CD4-positive, alpha-beta memory T cell (primary cell): ENCODE data around the gene VTI1A. TPM values are rescaled to one million over a fixed set of nuclear protein-coding genes. Genes with fewer than 3 reads are reported as not detected.

Experiments
- CTCF ChIA-PET: fragments of 350-600 bp; sonication (Branson Sonifier 250); formaldehyde crosslinking; loops from one replicate; lab custom pipeline; 2021; ENCODE audit warnings: inconsistent platforms; ENCODE audit not compliant: partially characterized antibody; lab: Charles Lee
- POLR2A ChIA-PET: fragments of 350-600 bp; sonication (Branson Sonifier 250); formaldehyde crosslinking; loops from one replicate; lab custom pipeline; 2021; ENCODE audit not compliant: partially characterized antibody; lab: Charles Lee
- DNase-seq, 5 donors: peaks; one replicate each; pipeline versions ENCODE4 v3.0.0 to v3.0.0-alpha.2; 2020 to 2022; ENCODE audit warnings: mixed read lengths in 1 of 5
- H3K27ac ChIP-seq: one replicate; pipeline ENCODE4 v1.7.0; 2013; ENCODE audit warnings: low read depth, low read length
- H3K27me3 ChIP-seq: 2 replicates; pipeline ENCODE4 v1.7.0; 2013; ENCODE audit warnings: mild to moderate bottlenecking, low read length, moderate library complexity; ENCODE audit not compliant: insufficient read depth
- H3K36me3 ChIP-seq: 2 replicates; pipeline ENCODE4 v1.7.0; 2013; ENCODE audit warnings: mild to moderate bottlenecking, low read length, moderate library complexity; ENCODE audit not compliant: insufficient read depth
- H3K4me1 ChIP-seq: 2 replicates; pipeline ENCODE4 v1.7.0; 2013; ENCODE audit warnings: mild to moderate bottlenecking, low read length, moderate library complexity; ENCODE audit not compliant: insufficient read depth
- H3K4me3 ChIP-seq, 2 donors: one replicate each; pipeline ENCODE4 v1.7.0; 2013; ENCODE audit warnings: low read length in 2 of 2, mild to moderate bottlenecking in 1 of 2
- H3K9me3 ChIP-seq, 2 donors: one replicate each; pipeline ENCODE4 v1.7.0; 2013; ENCODE audit warnings: low read length in 2 of 2, control low read depth in 1 of 2; ENCODE audit not compliant: control insufficient read depth in 1 of 2
- H3K27ac Mint-ChIP-seq, 7 donors: one replicate each; pipeline ENCODE4 v1.8.0; 2020 to 2021; ENCODE audit warnings: mixed read lengths in 7 of 7, mild to moderate bottlenecking in 6 of 7, inconsistent platforms in 3 of 7, moderate library complexity in 3 of 7
- H3K27me3 Mint-ChIP-seq, 2 donors: one replicate each; pipeline ENCODE4 v1.8.0; 2020 to 2021; ENCODE audit warnings: mixed read lengths in 2 of 2
- H3K36me3 Mint-ChIP-seq, 2 donors: one replicate each; pipeline ENCODE4 v1.8.0; 2020 to 2021; ENCODE audit warnings: mixed read lengths in 2 of 2, inconsistent platforms in 1 of 2, mild to moderate bottlenecking in 1 of 2
- H3K4me1 Mint-ChIP-seq, 4 donors: one replicate each; pipeline ENCODE4 v1.8.0; 2020 to 2021; ENCODE audit warnings: mixed read lengths in 4 of 4, mild to moderate bottlenecking in 1 of 4
- H3K4me3 Mint-ChIP-seq, 8 donors: one replicate each; pipeline ENCODE4 v1.8.0; 2020 to 2021; ENCODE audit warnings: mixed read lengths in 8 of 8, mild to moderate bottlenecking in 7 of 8, moderate library complexity in 6 of 8, inconsistent platforms in 3 of 8
- H3K9me3 Mint-ChIP-seq, 8 donors: one replicate each; pipeline ENCODE4 v1.8.0; 2020 to 2021; ENCODE audit warnings: mixed read lengths in 8 of 8, mild to moderate bottlenecking in 5 of 8, inconsistent platforms in 3 of 8, moderate library complexity in 1 of 8
- intact Hi-C: fragments of 100-400 bp; cut with micrococcal nuclease; formaldehyde crosslinking; loops from one replicate; pipeline ENCODE4 v1.15.1; 2023
- polyA plus RNA-seq, 2 donors: library from polyadenylated mRNA; unstranded; fragments of 300-500 nt; fragmentation: Illumina TruSeq; gene quantifications; one replicate each; pipeline ENCODE4 v1.2.3, GENCODE V29; 2021
- total RNA-seq, 2 experiments: library from RNA; stranded (reverse); gene quantifications; one replicate each; pipeline ENCODE4 v1.2.3, GENCODE V29; 2021

The VTI1A gene
- total and polyA plus RNA-seq, 4 experiments from 2014 or later = 24.4 to 48.5 (median 40.0) TPM

DNA sequence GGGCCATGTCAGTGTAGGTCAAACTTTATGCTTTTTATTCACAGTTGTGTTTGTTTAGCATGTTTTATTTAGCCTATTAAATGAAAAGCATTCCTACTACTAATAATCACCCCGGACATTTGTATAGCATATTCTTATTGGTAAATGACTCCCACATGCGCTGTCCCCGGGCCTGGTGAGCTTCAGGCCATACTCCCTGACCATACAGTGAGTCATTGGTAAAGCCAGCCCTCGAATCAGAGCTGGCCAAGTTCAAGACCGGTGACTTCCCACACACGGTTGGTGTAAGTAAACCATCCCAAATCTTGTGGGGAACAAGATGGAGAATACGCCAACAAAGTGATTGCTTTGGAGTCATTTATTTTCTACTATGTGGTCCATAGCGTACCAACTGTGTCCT is 264.4 kb downstream of the VTI1A start:
- H3K27me3 ChIP-seq = no peaks in the 10 kb centered on the region
- CTCF ChIA-PET = interaction anchor here (2.7 kb wide), 1 partner anchor 11 kb away, joined by 12 read pairs; no protein-coding TSS in a partner anchor
- no peak overlapping the region for H3K27ac ChIP-seq
- Mint-ChIP-seq H3K4me3 (no peak overlapping the region), H3K4me1 (no peaks in the 10 kb centered on the region), H3K36me3 (peaks cover 22 to 49% of the 10 kb centered on the region in 2 donors), H3K27me3 (no peaks in the 10 kb centered on the region), H3K9me3 (peaks cover 0 to 2% (median 0%) of the 10 kb centered on the region in 8 donors), H3K27ac (no peak overlapping the region)
- no peaks in the 10 kb centered on the region for H3K4me1 ChIP-seq
- H3K4me3 ChIP-seq = no peak overlapping the region
- POLR2A ChIA-PET = no interaction called here
- no peak for DNase-seq
- no peaks in the 10 kb centered on the region for H3K36me3 ChIP-seq
- H3K9me3 ChIP-seq = no peaks in the 10 kb centered on the region
- intact Hi-C loops = no loop called here

DNA sequence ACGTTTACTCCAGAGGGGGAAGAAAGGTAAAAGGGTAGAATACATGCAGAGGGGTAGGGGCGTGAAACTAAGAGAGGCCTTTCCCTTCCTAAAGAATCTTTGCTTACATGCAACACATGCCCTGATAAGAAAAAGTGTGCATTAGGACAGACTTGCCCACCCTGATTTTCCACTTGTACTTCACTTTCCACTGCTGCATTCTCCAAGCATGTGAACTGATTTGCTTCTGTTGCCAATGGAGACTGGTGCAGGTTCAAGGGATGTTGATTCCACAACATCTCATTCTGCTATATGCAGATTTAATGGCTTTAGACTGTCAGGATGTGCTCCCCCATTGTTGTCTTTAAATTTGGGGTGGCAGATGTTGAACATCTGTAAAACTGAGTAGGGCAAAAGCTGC is 265.5 kb downstream of the VTI1A start:
- H3K27ac Mint-ChIP-seq = no peak overlapping the region

DNA sequence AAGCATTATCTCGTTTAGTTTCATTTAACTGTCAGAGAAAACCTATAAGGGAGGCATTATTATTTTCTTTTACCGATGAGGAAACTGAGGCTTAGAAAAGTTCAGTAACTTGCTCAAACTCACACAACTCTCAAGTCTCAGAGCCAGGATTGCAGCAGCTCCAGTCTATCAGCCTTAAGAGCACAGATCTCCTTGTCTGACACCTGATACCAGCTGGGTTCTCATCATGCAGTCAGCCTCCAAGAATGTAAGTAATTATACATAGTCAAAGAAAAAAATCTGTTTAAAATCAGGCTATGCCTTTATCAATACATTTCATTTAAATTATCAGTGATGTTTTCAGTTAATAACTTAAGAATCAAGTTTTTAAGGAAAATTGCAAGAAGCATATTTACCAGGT is 266.4 kb downstream of the VTI1A start:
- POLR2A ChIA-PET = no interaction called here
- H3K27ac ChIP-seq = no peak overlapping the region
- H3K36me3 Mint-ChIP-seq = peaks cover 27 to 51% of the 10 kb centered on the region in 2 donors

More for the DNA sequence above, 265.5 kb downstream of the VTI1A start:
- peaks cover 0 to 1% (median 0%) of the 10 kb centered on the region in 4 donors for H3K4me1 Mint-ChIP-seq
- no peak for DNase-seq
- no peak overlapping the region for H3K4me3 ChIP-seq
- peaks cover 0 to 2% (median 0%) of the 10 kb centered on the region in 8 donors for H3K9me3 Mint-ChIP-seq
- H3K27me3 ChIP-seq = no peaks in the 10 kb centered on the region
- ChIA-PET CTCF (interaction anchor here (2.7 kb wide), 1 partner anchor 10 kb away, joined by 12 read pairs; no protein-coding TSS in a partner anchor), POLR2A (no interaction called here)
- H3K4me3 Mint-ChIP-seq = no peak overlapping the region
- H3K27ac ChIP-seq = no peak overlapping the region
- H3K27me3 Mint-ChIP-seq = no peaks in the 10 kb centered on the region
- no peaks in the 10 kb centered on the region for H3K9me3 ChIP-seq
- H3K4me1 ChIP-seq = no peaks in the 10 kb centered on the region
- peaks cover 24 to 46% of the 10 kb centered on the region in 2 donors for H3K36me3 Mint-ChIP-seq
- intact Hi-C loops = no loop called here
- H3K36me3 ChIP-seq = no peaks in the 10 kb centered on the region

DNA sequence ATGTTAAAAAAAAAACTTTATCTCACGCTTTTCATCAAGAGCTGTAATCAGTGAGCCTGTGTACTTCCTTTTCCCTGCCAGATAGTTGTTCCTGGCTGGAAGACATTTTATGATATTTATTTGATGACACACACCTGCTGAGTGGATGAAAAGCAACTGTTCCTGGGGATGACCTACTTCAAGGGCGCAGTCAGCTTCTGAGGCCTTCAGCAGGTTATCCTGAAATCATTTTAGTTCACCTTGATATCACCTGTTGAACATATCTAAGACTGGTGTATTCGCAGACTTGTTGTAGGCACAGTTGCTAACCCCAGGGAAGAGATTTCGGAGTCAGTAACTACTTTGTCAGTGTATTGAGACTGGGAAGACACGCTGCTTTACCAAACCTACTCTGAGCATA is 268.6 kb downstream of the VTI1A start:
- intact Hi-C loops = no loop called here
- Mint-ChIP-seq H3K27me3 (no peaks in the 10 kb centered on the region), H3K9me3 (no peaks in the 10 kb centered on the region), H3K4me3 (no peak overlapping the region), H3K4me1 (peaks cover 0 to 1% (median 0%) of the 10 kb centered on the region in 4 donors), H3K27ac (peak overlapping the region in 1 of 7 donors; percentile 25), H3K36me3 (peaks cover 27 to 43% of the 10 kb centered on the region in 2 donors)
- ChIA-PET POLR2A (no interaction called here), CTCF (no interaction called here)
- no peak overlapping the region for H3K27ac ChIP-seq
- H3K4me1 ChIP-seq = no peaks in the 10 kb centered on the region
- H3K9me3 ChIP-seq = no peaks in the 10 kb centered on the region
- H3K36me3 ChIP-seq = no peaks in the 10 kb centered on the region
- no peaks in the 10 kb centered on the region for H3K27me3 ChIP-seq
- no peak for DNase-seq
- H3K4me3 ChIP-seq = no peak overlapping the region

More for the DNA sequence above, 266.4 kb downstream of the VTI1A start:
- Mint-ChIP-seq H3K9me3 (peaks cover 0 to 2% (median 0%) of the 10 kb centered on the region in 8 donors), H3K4me1 (peaks cover 0 to 1% (median 0%) of the 10 kb centered on the region in 4 donors), H3K27me3 (no peaks in the 10 kb centered on the region), H3K27ac (no peak overlapping the region), H3K4me3 (no peak overlapping the region)
- no peaks in the 10 kb centered on the region for H3K9me3 ChIP-seq
- DNase-seq = no peak
- CTCF ChIA-PET = no interaction called here
- intact Hi-C loops = no loop called here
- no peaks in the 10 kb centered on the region for H3K4me1 ChIP-seq
- no peaks in the 10 kb centered on the region for H3K36me3 ChIP-seq
- no peak overlapping the region for H3K4me3 ChIP-seq
- H3K27me3 ChIP-seq = no peaks in the 10 kb centered on the region

DNA sequence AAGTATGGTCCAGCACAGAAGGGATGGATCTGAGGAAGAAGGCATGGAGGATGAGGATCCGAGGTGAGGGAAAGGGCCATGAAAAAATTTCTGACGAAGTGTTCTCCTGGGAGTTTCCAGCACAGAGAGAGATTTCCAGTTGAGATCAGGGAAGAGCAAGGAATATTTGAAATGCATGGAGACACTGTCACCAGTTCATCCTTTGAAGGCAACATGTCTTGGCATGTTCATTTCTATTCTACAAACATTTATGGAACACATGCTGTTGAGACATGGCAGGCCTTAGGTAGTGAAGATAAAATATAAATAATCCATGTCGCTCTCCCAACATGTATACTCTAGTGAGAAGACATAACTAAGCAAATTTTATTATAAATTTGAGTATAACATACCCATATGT is 269.1 kb downstream of the VTI1A start:
- H3K27me3 Mint-ChIP-seq = no peaks in the 10 kb centered on the region
- peaks cover 0 to 1% (median 0%) of the 10 kb centered on the region in 4 donors for H3K4me1 Mint-ChIP-seq
- POLR2A ChIA-PET = no interaction called here

DNA sequence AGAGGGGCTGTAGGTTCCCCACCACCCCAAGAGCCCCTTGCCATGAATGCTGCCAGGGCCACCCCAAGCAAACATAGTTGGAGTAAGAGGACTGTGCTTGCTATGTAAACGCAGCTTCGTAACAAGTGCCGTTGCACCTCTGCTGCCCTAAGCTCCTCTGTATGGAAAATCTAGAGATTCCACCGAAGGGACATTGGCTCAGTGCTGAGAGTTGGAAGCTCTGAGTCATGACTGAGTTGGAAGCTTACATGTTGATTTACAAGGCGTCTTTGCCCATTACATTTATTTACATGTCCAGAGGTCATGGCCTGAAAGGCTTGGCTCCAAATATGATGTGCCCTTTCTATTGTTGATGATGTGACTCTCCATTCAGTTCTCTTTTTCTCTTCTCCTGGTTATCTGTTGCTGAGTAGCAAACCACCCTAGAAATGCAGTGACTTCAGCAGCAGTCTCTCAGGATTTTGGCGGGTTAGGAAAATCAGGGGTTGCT is 270.0 kb downstream of the VTI1A start:
- Mint-ChIP-seq H3K4me3 (no peak overlapping the region), H3K4me1 (peaks cover 0 to 1% (median 0%) of the 10 kb centered on the region in 4 donors), H3K27me3 (no peaks in the 10 kb centered on the region), H3K9me3 (no peaks in the 10 kb centered on the region), H3K27ac (no peak overlapping the region), H3K36me3 (peaks cover 27 to 31% of the 10 kb centered on the region in 2 donors)
- no peaks in the 10 kb centered on the region for H3K27me3 ChIP-seq
- no peak overlapping the region for H3K4me3 ChIP-seq
- no peaks in the 10 kb centered on the region for H3K36me3 ChIP-seq
- CTCF ChIA-PET = no interaction called here
- no peak overlapping the region for H3K27ac ChIP-seq
- no peaks in the 10 kb centered on the region for H3K4me1 ChIP-seq
- DNase-seq = no peak
- POLR2A ChIA-PET = no interaction called here
- no peaks in the 10 kb centered on the region for H3K9me3 ChIP-seq
- intact Hi-C loops = no loop called here

More for the DNA sequence above, 269.1 kb downstream of the VTI1A start:
- H3K9me3 Mint-ChIP-seq = no peaks in the 10 kb centered on the region
- peak overlapping the region in 1 of 7 donors; percentile 25 for H3K27ac Mint-ChIP-seq
- CTCF ChIA-PET = no interaction called here
- Histone ChIP-seq H3K9me3 (no peaks in the 10 kb centered on the region), H3K4me3 (no peak overlapping the region), H3K36me3 (no peaks in the 10 kb centered on the region), H3K4me1 (no peaks in the 10 kb centered on the region), H3K27ac (no peak overlapping the region), H3K27me3 (no peaks in the 10 kb centered on the region)
- DNase-seq = no peak
- intact Hi-C loops = no loop called here
- no peak overlapping the region for H3K4me3 Mint-ChIP-seq
- H3K36me3 Mint-ChIP-seq = peaks cover 27 to 39% of the 10 kb centered on the region in 2 donors

DNA sequence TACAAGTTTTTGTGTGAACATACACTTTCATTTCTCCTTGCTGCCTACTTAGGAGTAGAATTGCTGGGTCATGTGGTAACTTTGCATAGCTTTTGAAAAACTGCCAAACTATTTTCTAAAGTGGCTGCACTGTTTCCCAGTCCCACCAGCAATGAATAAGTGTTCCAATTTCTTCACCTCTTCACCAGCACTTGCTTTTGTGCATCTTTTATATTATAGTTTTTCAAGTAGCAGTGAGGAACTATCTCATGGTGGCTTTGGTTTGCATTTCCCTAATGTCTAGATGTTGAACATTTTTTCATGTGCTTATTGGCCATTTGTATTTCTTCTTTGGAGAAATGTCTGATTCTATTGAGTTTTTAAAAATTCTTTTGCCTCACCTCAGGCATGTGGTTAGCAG is 273.2 kb downstream of the VTI1A start:
- Histone ChIP-seq H3K4me3 (no peak overlapping the region), H3K36me3 (no peaks in the 10 kb centered on the region), H3K9me3 (no peaks in the 10 kb centered on the region), H3K4me1 (no peaks in the 10 kb centered on the region), H3K27ac (no peak overlapping the region), H3K27me3 (no peaks in the 10 kb centered on the region)
- no peak overlapping the region for H3K4me3 Mint-ChIP-seq
- H3K27ac Mint-ChIP-seq = peak overlapping the region in 1 of 7 donors; percentile 50
- ChIA-PET POLR2A (no interaction called here), CTCF (interaction anchor here (1.8 to 6.2 kb wide), 2 partner anchors 391 to 664 kb away, joined by 6 to 50 read pairs; no protein-coding TSS in a partner anchor)
- no peak for DNase-seq
- H3K9me3 Mint-ChIP-seq = no peaks in the 10 kb centered on the region
- H3K36me3 Mint-ChIP-seq = peaks cover 16 to 21% of the 10 kb centered on the region in 2 donors
- intact Hi-C loops = no loop called here
- no peaks in the 10 kb centered on the region for H3K27me3 Mint-ChIP-seq
- peaks cover 0 to 1% (median 0%) of the 10 kb centered on the region in 4 donors for H3K4me1 Mint-ChIP-seq
